CD14-positive monocyte (primary cell): ENCODE results near the gene ADAMTS17. TPM values are rescaled to one million over a fixed set of nuclear protein-coding genes. Genes with fewer than 3 reads are reported as not detected.

Source experiments
- DNase-seq, 3 donors: peaks; one replicate each; pipeline ENCODE4 v3.0.0-alpha.2; 2011 to 2022
- H2AFZ ChIP-seq: 2 replicates; pipeline ENCODE4 v1.6.0; 2012; ENCODE audit warnings: mild to moderate bottlenecking, low read depth, low read length, inconsistent platforms; ENCODE audit not compliant: insufficient read depth, poor library complexity, severe bottlenecking
- H3K27ac ChIP-seq, 2 donors: 1 replicate in 1 of 2; 2 replicates in 1 of 2; pipeline ENCODE4 v1.5.1; 2012 to 2013; ENCODE audit warnings: low read length in 2 of 2, control low read depth in 1 of 2, inconsistent platforms in 1 of 2, low read depth in 1 of 2, mild to moderate bottlenecking in 1 of 2
- H3K27me3 ChIP-seq, 2 donors: one replicate each; pipeline versions ENCODE4 v1.6.0 to v1.6.1; 2011 to 2013; ENCODE audit warnings: low read length in 2 of 2; ENCODE audit not compliant: control insufficient read depth in 2 of 2, insufficient read depth in 2 of 2
- H3K36me3 ChIP-seq, 2 donors: replicated peaks in 1 of 2; 1 replicate in 1 of 2; 2 replicates in 1 of 2; pipeline versions ENCODE4 v1.5.1 to v1.6.1; 2012 to 2013; ENCODE audit warnings: low read length in 2 of 2, control low read depth in 1 of 2, inconsistent platforms in 1 of 2, mild to moderate bottlenecking in 1 of 2; ENCODE audit not compliant: insufficient read depth in 2 of 2, control insufficient read depth in 1 of 2
- H3K4me1 ChIP-seq, 2 donors: 1 replicate in 1 of 2; 2 replicates in 1 of 2; pipeline versions ENCODE4 v1.5.1 to v1.6.1; 2012 to 2013; ENCODE audit warnings: low read length in 2 of 2, control low read depth in 1 of 2, inconsistent platforms in 1 of 2, mild to moderate bottlenecking in 1 of 2, moderate library complexity in 1 of 2; ENCODE audit not compliant: insufficient read depth in 2 of 2, control insufficient read depth in 1 of 2
- H3K4me2 ChIP-seq: replicated peaks from 2 replicates; pipeline ENCODE3; 2012; ENCODE audit warnings: low read length, moderate library complexity, mild to moderate bottlenecking; ENCODE audit not compliant: poor library complexity, severe bottlenecking; ENCODE audit errors: extremely low read depth
- H3K4me3 ChIP-seq, 3 experiments: fragments of 200-600 bp in 1 of 3; sonication (generic) in 1 of 3; replicated peaks in 1 of 3; 1 replicate in 2 of 3; 2 replicates in 1 of 3; pipeline ENCODE4 v1.5.1; 2011 to 2013; ENCODE audit warnings: low read length in 3 of 3, mild to moderate bottlenecking in 3 of 3, control low read depth in 2 of 3, low read depth in 2 of 3, inconsistent platforms in 1 of 3, moderate library complexity in 1 of 3
- H3K79me2 ChIP-seq: 2 replicates; pipeline ENCODE4 v1.6.0; 2012; ENCODE audit warnings: mild to moderate bottlenecking, control low read depth, inconsistent platforms, low read length, moderate library complexity; ENCODE audit not compliant: insufficient read depth
- H3K9ac ChIP-seq: 2 replicates; pipeline ENCODE4 v1.6.0; 2017; ENCODE audit warnings: low read length, mild to moderate bottlenecking; ENCODE audit not compliant: insufficient read depth, poor library complexity, severe bottlenecking
- H3K9me3 ChIP-seq, 2 donors: replicated peaks in 1 of 2; 1 replicate in 1 of 2; 2 replicates in 1 of 2; pipeline versions ENCODE4 v1.5.1 to v1.6.1; 2012 to 2013; ENCODE audit warnings: low read length in 2 of 2, control low read depth in 1 of 2; ENCODE audit not compliant: control insufficient read depth in 1 of 2, insufficient read depth in 1 of 2
- H4K20me1 ChIP-seq: 2 replicates; pipeline ENCODE4 v1.6.0; 2012; ENCODE audit warnings: mild to moderate bottlenecking, low read length, control low read depth, moderate library complexity; ENCODE audit not compliant: insufficient read depth
- H3K27ac Mint-ChIP-seq, 7 donors: one replicate each; pipeline ENCODE4 v1.8.0; 2020; ENCODE audit warnings: mild to moderate bottlenecking in 7 of 7, mixed read lengths in 7 of 7, moderate library complexity in 6 of 7, inconsistent platforms in 2 of 7
- H3K27me3 Mint-ChIP-seq, 3 donors: one replicate each; pipeline ENCODE4 v1.8.0; 2021 to 2022; ENCODE audit warnings: low read depth in 3 of 3, mild to moderate bottlenecking in 3 of 3, mixed read lengths in 3 of 3, moderate library complexity in 3 of 3, inconsistent platforms in 1 of 3
- H3K36me3 Mint-ChIP-seq, 2 donors: one replicate each; pipeline ENCODE4 v1.8.0; 2020; ENCODE audit warnings: mixed read lengths in 2 of 2, inconsistent platforms in 1 of 2, mild to moderate bottlenecking in 1 of 2
- H3K4me1 Mint-ChIP-seq: one replicate; pipeline ENCODE4 v1.8.0; 2020; ENCODE audit warnings: mild to moderate bottlenecking, mixed read lengths
- H3K4me3 Mint-ChIP-seq, 2 donors: one replicate each; pipeline ENCODE4 v1.8.0; 2020; ENCODE audit warnings: mild to moderate bottlenecking in 2 of 2, mixed read lengths in 2 of 2, moderate library complexity in 1 of 2
- H3K9me3 Mint-ChIP-seq, 7 donors: one replicate each; pipeline ENCODE4 v1.8.0; 2020 to 2022; ENCODE audit warnings: mixed read lengths in 7 of 7, mild to moderate bottlenecking in 6 of 7, moderate library complexity in 6 of 7, inconsistent platforms in 2 of 7
- CTCF ChIP-seq: fragments of 200-600 bp; IDR thresholded peaks from one replicate; pipeline ENCODE4 v1.8.0; 2022; ENCODE audit warnings: antibody characterized with exemption, mild to moderate bottlenecking
- WGBS: methylation state at CpG from one replicate; pipeline ENCODE4 v1.1.5; 2013; ENCODE audit warnings: missing lambda C conversion rate; ENCODE audit not compliant: insufficient coverage; 5-methylcytosine and 5-hydroxymethylcytosine counted together
- intact Hi-C, 2 donors: fragments of 100-400 bp; cut with micrococcal nuclease; formaldehyde crosslinking; loops; one replicate each; pipeline versions ENCODE4 v1.15.0 to v1.15.1; 2023
- polyA plus RNA-seq, 3 donors: library from polyadenylated mRNA; depleted of rRNA in 1 of 3; unstranded in 2 of 3; stranded (reverse) in 1 of 3; fragments of 300-500 nt in 2 of 3; fragments of >200 nt in 1 of 3; fragmentation: Illumina TruSeq in 2 of 3; gene quantifications; 1 replicate in 2 of 3; 2 replicates in 1 of 3; pipeline ENCODE4 v1.2.3, GENCODE V29; 2012 to 2021

Gene ADAMTS17
- polyA plus RNA-seq, 3 donors: 0.03 to 0.25 TPM; not detected in 1

- no peak for TF ChIP-seq CTCF
- Histone ChIP-seq H3K27me3 (no peaks in the 10 kb centered on the region), H3K4me1 (no peaks in the 10 kb centered on the region), H3K4me2 (no peak overlapping the region), H3K27ac (no peak overlapping the region), H3K9me3 (peaks cover 13 to 16% of the 10 kb centered on the region in 2 donors), H2AFZ (no peak overlapping the region), H3K9ac (no peak overlapping the region), H4K20me1 (no peaks in the 10 kb centered on the region), H3K36me3 (no peaks in the 10 kb centered on the region), H3K79me2 (no peaks in the 10 kb centered on the region), H3K4me3 (no peak overlapping the region)
- DNase-seq: no peak
- Mint-ChIP-seq H3K27me3 (peaks cover 0 to 1% (median 0%) of the 10 kb centered on the region in 3 donors), H3K27ac (no peak overlapping the region), H3K36me3 (no peaks in the 10 kb centered on the region), H3K9me3 (peaks cover 5 to 30% (median 13%) of the 10 kb centered on the region in 7 donors), H3K4me1 (no peaks in the 10 kb centered on the region), H3K4me3 (no peak overlapping the region)
- WGBS: 86% methylated on average over 2 of the region's 2 CpGs
- intact Hi-C loops: no loop called here
Measured at GRCh38 chr15:100180921-100181320, 160.9 kb downstream of the ADAMTS17 start.

GRCh38 chr15:100175406-100176114, 166.2 kb downstream of the ADAMTS17 start:
- H3K4me2 ChIP-seq: no peak overlapping the region
- peaks cover 46 to 54% of the 10 kb centered on the region in 2 donors for H3K9me3 ChIP-seq
- H2AFZ ChIP-seq: no peak overlapping the region
- no peak overlapping the region for H3K9ac ChIP-seq
- H3K79me2 ChIP-seq: no peaks in the 10 kb centered on the region
- H3K4me1 ChIP-seq: no peaks in the 10 kb centered on the region
- DNase-seq: no peak
- no peaks in the 10 kb centered on the region for H3K27me3 ChIP-seq
- Mint-ChIP-seq H3K9me3 (peaks cover 5 to 29% (median 12%) of the 10 kb centered on the region in 7 donors), H3K4me3 (no peak overlapping the region), H3K4me1 (no peaks in the 10 kb centered on the region), H3K36me3 (no peaks in the 10 kb centered on the region), H3K27me3 (no peaks in the 10 kb centered on the region), H3K27ac (no peak overlapping the region)
- H4K20me1 ChIP-seq: no peaks in the 10 kb centered on the region
- no peak for TF ChIP-seq CTCF
- WGBS: 86% methylated on average over 4 of the region's 12 CpGs
- no peaks in the 10 kb centered on the region for H3K36me3 ChIP-seq
- no peak overlapping the region for H3K4me3 ChIP-seq
- no peak overlapping the region for H3K27ac ChIP-seq
- intact Hi-C loops: no loop called here
